Large intestine (tissue), 3 donors: ENCODE measurements around the gene CITED4. TPM values are rescaled to one million over a fixed set of nuclear protein-coding genes. Genes with fewer than 3 reads are reported as not detected.

Source experiments
- DNase-seq, 2 donors: peaks; one replicate each; pipeline versions ENCODE4 v3.0.0 to v3.0.0-alpha.2; 2013
- H3K27ac ChIP-seq: one replicate; pipeline ENCODE4 v1.5.1; 2013; ENCODE audit warnings: low read length
- H3K27me3 ChIP-seq: 2 replicates; pipeline ENCODE4 v1.6.1; 2013; ENCODE audit warnings: low read length; ENCODE audit not compliant: control insufficient read depth, insufficient read depth
- H3K36me3 ChIP-seq: 2 replicates; pipeline ENCODE4 v1.6.1; 2013; ENCODE audit warnings: low read length; ENCODE audit not compliant: control insufficient read depth, insufficient read depth
- H3K4me1 ChIP-seq: one replicate; pipeline ENCODE4 v1.6.1; 2013; ENCODE audit warnings: low read length; ENCODE audit not compliant: control insufficient read depth, insufficient read depth
- H3K4me3 ChIP-seq: one replicate; pipeline ENCODE4 v1.5.1; 2013; ENCODE audit warnings: low read length
- H3K9me3 ChIP-seq: one replicate; pipeline ENCODE4 v1.6.1; 2013; ENCODE audit warnings: mild to moderate bottlenecking, low read depth, low read length, moderate library complexity; ENCODE audit not compliant: control insufficient read depth
- WGBS: methylation state at CpG from one replicate; pipeline ENCODE4 v1.1.5; 2013; ENCODE audit warnings: low lambda C conversion rate; ENCODE audit not compliant: insufficient coverage; 5-methylcytosine and 5-hydroxymethylcytosine counted together
- polyA plus RNA-seq: library from polyadenylated mRNA; unstranded; fragments of 120-200 nt; gene quantifications from one replicate; pipeline ENCODE4 v1.2.1, GENCODE V29; 2013

The CITED4 gene
- polyA plus RNA-seq, 1 donor = 4.3 TPM

DNA sequence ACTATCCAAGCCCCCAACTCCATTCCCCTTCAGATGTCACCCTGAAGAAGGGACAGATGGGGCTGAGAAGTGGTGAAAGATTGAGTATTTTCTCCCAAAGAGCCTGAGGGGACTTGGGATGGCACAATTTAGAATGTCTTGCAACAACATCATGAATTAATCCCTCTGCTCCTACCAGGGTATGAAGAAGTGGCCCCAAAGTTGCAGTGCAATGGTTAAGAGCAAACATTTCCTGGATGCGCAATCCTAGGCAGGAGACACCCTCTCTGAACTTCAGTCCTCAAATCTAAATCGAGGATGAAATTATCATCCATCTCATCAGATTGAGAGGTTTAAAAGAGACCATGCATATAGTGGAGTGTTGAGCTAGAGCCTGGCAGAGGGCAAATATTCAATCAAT, 28.6 kb upstream of the CITED4 start:
- Histone ChIP-seq H3K27me3 (peaks cover 9% of the 10 kb centered on the region), H3K27ac (no peak overlapping the region), H3K9me3 (peaks cover 3% of the 10 kb centered on the region), H3K36me3 (no peaks in the 10 kb centered on the region), H3K4me3 (no peak overlapping the region), H3K4me1 (no peaks in the 10 kb centered on the region)
- no CpG with 5 or more reads among the region's 2 CpGs for WGBS
- DNase-seq = no peak

DNA sequence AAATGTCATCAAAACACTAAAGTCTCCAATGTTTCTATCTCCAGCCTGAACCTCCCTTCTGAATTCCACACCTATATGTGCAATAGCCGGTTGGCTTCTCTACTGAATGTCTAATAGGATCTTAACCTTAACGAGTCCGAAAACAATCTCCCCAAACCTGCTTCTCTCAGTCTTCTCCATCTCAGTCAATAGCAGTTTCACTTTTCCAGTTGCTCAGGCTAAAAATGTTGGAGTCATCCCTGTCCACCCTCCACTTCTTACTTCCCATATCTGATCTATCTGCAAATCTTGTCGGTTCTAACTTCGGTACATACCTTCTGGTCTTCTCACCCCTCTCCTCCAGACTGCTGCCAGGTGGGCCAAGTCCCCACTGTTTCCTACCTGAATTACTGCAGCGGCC, 25.5 kb upstream of the CITED4 start:
- no CpG with 5 or more reads among the region's 6 CpGs for WGBS
- Histone ChIP-seq H3K36me3 (no peaks in the 10 kb centered on the region), H3K9me3 (peaks cover 3% of the 10 kb centered on the region), H3K4me3 (no peak overlapping the region), H3K27ac (no peak overlapping the region), H3K27me3 (peaks cover 33% of the 10 kb centered on the region), H3K4me1 (peaks cover 3% of the 10 kb centered on the region)
- DNase-seq = no peak

DNA sequence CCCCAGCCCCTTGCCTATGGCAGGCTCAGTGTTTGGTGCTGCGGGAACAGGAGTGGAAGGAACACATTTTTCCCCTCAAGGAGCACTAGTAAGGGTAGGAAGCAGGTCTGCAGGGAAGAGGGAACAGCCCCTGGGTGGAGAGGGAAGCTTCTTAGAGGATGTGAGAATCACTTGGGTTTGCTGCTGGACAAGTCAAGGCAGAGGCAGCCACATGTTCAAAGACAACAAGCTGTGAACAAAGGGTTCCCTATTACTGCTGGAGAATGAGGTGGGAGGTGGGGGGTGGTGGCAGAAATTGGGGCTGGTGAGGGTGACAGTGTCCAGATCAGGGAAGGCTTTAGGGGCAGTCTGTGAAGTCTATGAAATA, 24.8 kb upstream of the CITED4 start:
- Histone ChIP-seq H3K27ac (no peak overlapping the region), H3K36me3 (no peaks in the 10 kb centered on the region), H3K4me1 (peaks cover 3% of the 10 kb centered on the region), H3K27me3 (peaks cover 33% of the 10 kb centered on the region), H3K9me3 (peaks cover 3% of the 10 kb centered on the region), H3K4me3 (no peak overlapping the region)
- DNase-seq = no peak
- no CpG with 5 or more reads among the region's 1 CpG for WGBS

DNA sequence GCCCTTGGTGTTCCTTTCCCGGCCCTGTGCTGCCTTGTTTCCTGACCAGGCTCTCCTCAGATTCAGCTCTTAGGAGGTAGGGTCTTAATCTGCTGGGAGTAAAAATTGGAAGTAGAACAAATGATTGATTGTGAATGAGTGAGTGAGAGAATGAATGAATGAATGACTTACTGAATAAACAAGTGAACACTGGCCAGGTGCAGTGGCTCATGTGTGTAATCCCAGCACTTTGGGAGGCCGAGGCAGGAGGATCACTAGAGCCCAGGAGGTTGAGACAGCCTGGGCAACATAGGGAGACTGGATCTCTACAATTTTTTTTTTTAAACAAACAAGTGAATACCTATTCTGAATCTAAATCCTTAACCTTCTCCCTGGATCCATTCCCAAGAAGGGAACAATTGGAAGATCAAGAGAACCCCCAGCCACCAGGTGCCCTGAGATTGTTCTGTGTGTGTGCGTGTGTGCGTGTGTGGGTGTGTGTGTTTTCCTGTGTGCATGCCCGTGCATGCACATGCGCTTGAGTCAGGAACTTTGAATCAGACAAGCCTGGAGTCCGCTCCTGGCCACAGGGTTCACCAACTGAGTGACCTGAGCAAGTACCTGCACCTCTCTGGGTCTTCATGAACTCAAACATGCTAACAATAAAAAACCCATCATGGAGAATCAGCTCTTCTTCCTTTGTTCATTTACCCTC, 24.3 kb upstream of the CITED4 start:
- no peak for DNase-seq
- WGBS = no CpG with 5 or more reads among the region's 7 CpGs
- H3K27me3 ChIP-seq = peaks cover 33% of the 10 kb centered on the region
- peaks cover 3% of the 10 kb centered on the region for H3K4me1 ChIP-seq
- H3K4me3 ChIP-seq = no peak overlapping the region
- no peak overlapping the region for H3K27ac ChIP-seq
- peaks cover 3% of the 10 kb centered on the region for H3K9me3 ChIP-seq
- no peaks in the 10 kb centered on the region for H3K36me3 ChIP-seq

DNA sequence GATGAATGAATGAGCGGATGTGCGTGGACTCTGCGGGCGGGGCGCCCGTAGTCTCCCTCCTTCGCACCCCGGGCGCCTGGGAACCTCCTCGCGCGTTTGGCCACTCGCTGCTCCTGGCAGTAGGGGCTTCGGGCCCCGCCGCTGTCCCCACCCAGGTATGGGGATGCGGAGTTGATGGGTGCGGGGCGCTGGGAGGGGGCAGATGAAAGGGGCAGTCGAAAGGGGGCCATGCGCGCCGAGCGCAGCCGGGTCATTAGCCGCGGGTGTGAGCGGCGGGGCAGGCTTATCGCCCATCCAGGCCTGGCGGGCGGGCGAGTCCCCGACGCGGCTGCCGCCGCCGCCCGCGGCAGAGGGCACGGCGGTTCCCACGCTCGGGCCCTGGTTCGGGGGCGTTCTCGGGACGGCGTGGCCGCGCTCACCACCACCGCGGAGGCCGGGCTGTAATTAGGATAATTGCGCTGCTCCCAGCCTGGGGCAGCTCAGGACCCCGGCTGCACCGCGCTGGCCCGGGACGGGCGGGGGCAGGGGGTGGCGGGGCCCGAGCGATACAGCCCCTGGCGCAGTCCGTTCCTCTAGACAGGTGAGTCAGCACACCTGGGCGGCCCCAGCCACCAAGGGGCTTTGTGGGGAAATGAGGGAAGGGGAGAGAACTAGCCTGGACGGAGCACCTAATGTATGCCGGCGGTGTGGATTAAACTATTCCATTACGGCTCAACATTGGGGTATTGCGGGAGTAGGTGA, 22.1 kb upstream of the CITED4 start:
- H3K4me3 ChIP-seq = no peak overlapping the region
- peak in 1 of 2 donors; percentile 19 for DNase-seq

DNA sequence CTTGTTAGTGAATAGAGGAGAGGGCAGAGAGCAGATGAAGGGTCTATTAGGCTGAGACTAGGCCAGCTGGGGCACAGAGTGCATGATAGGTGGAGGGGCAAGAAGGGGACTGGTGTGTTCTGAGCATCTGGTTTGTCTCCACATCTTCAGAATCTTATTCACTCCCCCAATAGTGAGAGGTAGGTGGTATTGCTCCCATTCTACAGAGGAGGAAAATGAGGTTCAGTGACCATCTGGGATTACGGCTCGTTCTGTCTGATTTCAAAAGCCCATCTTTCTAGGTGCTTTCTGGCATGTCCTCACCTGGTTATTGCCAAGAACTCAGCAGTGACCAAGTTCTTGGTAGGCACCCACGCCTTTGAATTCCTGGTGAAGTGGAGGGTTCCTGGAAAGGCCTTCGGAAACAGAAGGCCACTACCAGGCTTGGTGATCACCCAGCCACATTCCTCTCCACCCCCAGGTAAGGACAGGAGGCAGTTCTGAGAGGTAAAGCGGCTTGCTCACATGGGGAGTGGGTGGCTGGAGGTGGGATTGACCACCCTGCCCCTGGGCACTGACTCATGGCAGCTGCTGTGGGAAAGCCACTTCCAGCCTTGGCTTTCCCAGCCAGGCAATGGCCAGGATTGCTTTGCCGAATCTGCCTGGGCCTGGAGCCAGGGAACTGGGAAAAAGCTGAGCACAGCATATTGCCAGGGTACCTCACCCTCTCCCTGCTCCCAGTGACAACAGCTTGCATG, 18.8 kb upstream of the CITED4 start:
- peaks cover 3% of the 10 kb centered on the region for H3K4me1 ChIP-seq
- no CpG with 5 or more reads among the region's 6 CpGs for WGBS
- peaks cover 25% of the 10 kb centered on the region for H3K27me3 ChIP-seq
- no peak overlapping the region for H3K27ac ChIP-seq
- H3K36me3 ChIP-seq = no peaks in the 10 kb centered on the region
- no peak overlapping the region for H3K4me3 ChIP-seq
- DNase-seq = no peak
- H3K9me3 ChIP-seq = peaks cover 3% of the 10 kb centered on the region

More for the DNA sequence above, 22.1 kb upstream of the CITED4 start:
- H3K4me1 ChIP-seq = peaks cover 3% of the 10 kb centered on the region
- no CpG with 5 or more reads among the region's 73 CpGs for WGBS
- peaks cover 3% of the 10 kb centered on the region for H3K9me3 ChIP-seq
- H3K27ac ChIP-seq = no peak overlapping the region
- peaks cover 33% of the 10 kb centered on the region for H3K27me3 ChIP-seq
- H3K36me3 ChIP-seq = no peaks in the 10 kb centered on the region

DNA sequence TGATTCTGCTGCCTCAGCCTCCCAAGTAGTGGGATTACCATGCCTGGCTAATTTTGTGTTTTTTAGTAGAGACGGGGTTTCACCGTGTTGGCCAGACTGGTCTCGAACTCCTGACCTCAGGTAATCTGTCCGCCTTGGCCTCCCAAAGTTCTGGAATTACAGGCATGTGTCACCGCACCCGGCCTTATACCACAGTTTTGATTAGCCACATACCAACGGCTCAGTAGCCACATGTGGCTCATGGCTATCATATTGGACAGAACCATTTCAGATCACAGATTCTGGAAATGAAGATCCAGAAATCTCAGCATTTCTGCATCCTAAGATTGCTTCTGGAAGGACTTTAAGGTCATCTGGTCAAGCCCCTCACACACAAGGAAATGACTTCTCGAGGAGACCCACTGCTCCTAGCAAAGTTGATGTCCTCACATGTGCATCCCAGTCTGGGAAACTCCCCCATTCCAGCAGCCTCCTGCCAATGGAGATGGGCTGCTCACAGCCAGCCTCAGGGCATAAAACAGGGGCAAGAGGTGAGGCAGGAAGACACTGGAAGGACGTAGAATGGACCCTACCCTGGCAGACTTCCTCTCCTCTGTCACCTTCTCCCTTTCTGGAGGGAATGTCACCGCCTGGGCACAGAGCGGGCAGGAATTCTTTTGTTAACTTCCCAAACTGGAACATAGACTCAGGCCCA, 17.5 kb upstream of the CITED4 start:
- Histone ChIP-seq H3K4me1 (peaks cover 3% of the 10 kb centered on the region), H3K4me3 (no peak overlapping the region), H3K36me3 (no peaks in the 10 kb centered on the region), H3K9me3 (peaks cover 3% of the 10 kb centered on the region), H3K27me3 (peaks cover 16% of the 10 kb centered on the region), H3K27ac (no peak overlapping the region)
- WGBS = no CpG with 5 or more reads among the region's 11 CpGs
- DNase-seq = no peak

DNA sequence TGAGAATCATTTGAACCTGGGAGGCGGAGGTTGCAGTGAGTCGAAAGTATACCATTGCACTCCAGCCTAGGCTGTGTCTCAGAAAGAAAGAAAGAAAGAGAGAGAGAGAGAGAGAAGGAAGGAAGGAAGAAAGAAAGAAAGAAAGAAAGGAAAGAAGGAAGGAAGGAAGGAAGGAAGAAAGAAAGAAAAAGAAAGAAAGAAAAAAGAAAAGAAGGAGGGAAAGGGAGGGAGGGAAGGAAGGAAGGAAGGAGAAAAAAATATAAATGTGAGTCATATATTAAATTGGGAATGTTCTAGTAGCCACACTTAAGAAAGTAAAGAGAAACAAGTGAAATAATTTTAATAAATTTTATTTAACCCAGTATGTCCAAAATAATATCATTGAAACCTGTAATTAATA, 16.7 kb upstream of the CITED4 start:
- no peak for DNase-seq
- Histone ChIP-seq H3K36me3 (no peaks in the 10 kb centered on the region), H3K27me3 (peaks cover 10% of the 10 kb centered on the region), H3K4me3 (no peak overlapping the region), H3K9me3 (peaks cover under 1% of the 10 kb centered on the region), H3K27ac (no peak overlapping the region), H3K4me1 (peaks cover under 1% of the 10 kb centered on the region)
- 100% methylated on average over 2 of the region's 2 CpGs for WGBS

DNA sequence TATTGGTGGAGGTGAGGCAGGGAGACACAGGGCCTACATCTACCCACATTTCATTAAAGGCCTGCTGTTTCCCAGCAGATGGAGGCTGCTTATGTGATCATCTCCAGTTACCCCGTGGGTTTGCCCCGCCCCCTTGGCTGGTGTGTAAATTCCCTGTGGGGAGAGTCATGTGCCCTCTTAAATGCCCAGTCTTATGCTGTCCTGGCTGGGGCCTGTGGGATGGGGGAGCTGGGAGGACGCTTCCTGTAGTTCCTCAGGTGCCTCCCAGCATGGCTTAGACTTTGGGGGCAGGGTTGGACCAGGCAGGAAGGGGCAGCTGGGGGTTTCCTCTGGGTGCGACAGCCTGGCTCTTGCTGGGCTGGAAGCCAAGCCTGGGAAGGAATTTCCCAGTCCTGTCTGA, 15.5 kb upstream of the CITED4 start:
- H3K36me3 ChIP-seq = no peaks in the 10 kb centered on the region
- H3K27ac ChIP-seq = no peak overlapping the region
- H3K9me3 ChIP-seq = no peaks in the 10 kb centered on the region
- DNase-seq = peak in 1 of 2 donors; percentile 23
- WGBS = no CpG with 5 or more reads among the region's 4 CpGs
- no peaks in the 10 kb centered on the region for H3K4me1 ChIP-seq
- H3K27me3 ChIP-seq = peaks cover 6% of the 10 kb centered on the region
- no peak overlapping the region for H3K4me3 ChIP-seq

DNA sequence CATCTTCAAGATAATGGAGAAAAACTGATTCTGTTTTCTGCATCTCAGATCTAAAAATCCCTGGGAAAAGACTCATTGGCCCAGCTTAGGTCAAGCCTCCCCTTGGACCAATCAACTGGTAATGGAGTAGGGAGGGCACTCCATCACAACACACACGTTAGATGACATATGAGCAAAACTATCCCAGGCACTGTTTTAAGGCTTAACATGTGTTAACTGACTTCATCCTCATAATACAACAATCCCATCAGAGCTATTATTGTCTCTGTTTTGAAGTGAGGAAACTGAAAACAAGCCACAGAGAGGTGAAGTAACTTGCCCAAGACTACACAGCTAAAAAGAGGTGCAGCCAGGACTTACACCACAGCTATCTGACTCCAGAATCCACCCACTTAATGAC, 14.7 kb upstream of the CITED4 start:
- H3K36me3 ChIP-seq = no peaks in the 10 kb centered on the region
- no peak overlapping the region for H3K27ac ChIP-seq
- WGBS = no CpG with 5 or more reads among the region's 1 CpG
- no peak overlapping the region for H3K4me3 ChIP-seq
- H3K27me3 ChIP-seq = peaks cover 6% of the 10 kb centered on the region
- DNase-seq = no peak
- H3K9me3 ChIP-seq = no peaks in the 10 kb centered on the region
- no peaks in the 10 kb centered on the region for H3K4me1 ChIP-seq
